NT2/D1 (cell line): ENCODE results near the gene EXOC3L4.

Experiments
- DNase-seq: peaks from one replicate; pipeline ENCODE4 v3.0.0-alpha.2; 2011; ENCODE audit warnings: low read depth, low spot score
- H3K27me3 ChIP-seq: 2 replicates; pipeline ENCODE4 v1.6.0; 2011; ENCODE audit warnings: mild to moderate bottlenecking; ENCODE audit not compliant: insufficient read length, insufficient read depth
- H3K36me3 ChIP-seq: 2 replicates; pipeline ENCODE4 v1.6.1; 2011; ENCODE audit warnings: mild to moderate bottlenecking, low read length, mixed read lengths; ENCODE audit not compliant: insufficient read depth, insufficient read length
- H3K4me1 ChIP-seq: 2 replicates; pipeline ENCODE4 v1.5.1; 2011; ENCODE audit not compliant: insufficient read depth, insufficient read length
- H3K4me3 ChIP-seq: 2 replicates; pipeline ENCODE4 v1.5.1; 2011; ENCODE audit warnings: low read depth; ENCODE audit not compliant: insufficient read length
- H3K9ac ChIP-seq: 2 replicates; pipeline ENCODE4 v1.6.0; 2011; ENCODE audit warnings: low read depth; ENCODE audit not compliant: insufficient read length
- H3K9me3 ChIP-seq: 2 replicates; pipeline ENCODE4 v1.5.1; 2011; ENCODE audit warnings: mild to moderate bottlenecking, low read length; ENCODE audit not compliant: insufficient read depth
- SUZ12 ChIP-seq: IDR thresholded peaks from 2 replicates; pipeline ENCODE4 v1.6.1; 2011; ENCODE audit not compliant: insufficient read length, insufficient read depth; ENCODE audit errors: extremely low read depth
- YY1 ChIP-seq: IDR thresholded peaks from 2 replicates; pipeline ENCODE4 v1.6.1; 2011; ENCODE audit not compliant: insufficient read length, insufficient read depth
- ZNF274 ChIP-seq: IDR thresholded peaks from 2 replicates; pipeline ENCODE4 v1.6.1; 2011; ENCODE audit warnings: mild to moderate bottlenecking, low read depth, low read length

Gene EXOC3L4

GRCh38 chr14:103072595-103073366, 21.7 kb upstream of the EXOC3L4 start:
- Histone ChIP-seq H3K4me1 (peaks cover 26% of the 10 kb centered on the region), H3K4me3 (no peak overlapping the region), H3K9me3 (no peaks in the 10 kb centered on the region), H3K27me3 (peaks cover 2% of the 10 kb centered on the region), H3K36me3 (no peaks in the 10 kb centered on the region), H3K9ac (peak overlapping the region; percentile 10)
- TF ChIP-seq YY1 (no peak), ZNF274 (no peak), SUZ12 (no peak)
- no peak for DNase-seq

GRCh38 chr14:103073367-103073875, 21.1 kb upstream of the EXOC3L4 start:
- H3K4me1 ChIP-seq, result peaks cover 24% of the 10 kb centered on the region
- H3K4me3 ChIP-seq, result no peak overlapping the region
- H3K27me3 ChIP-seq, result peaks cover 2% of the 10 kb centered on the region
- H3K9ac ChIP-seq, result no peak overlapping the region
- no peaks in the 10 kb centered on the region for H3K36me3 ChIP-seq
- H3K9me3 ChIP-seq, result no peaks in the 10 kb centered on the region
- DNase-seq, result no peak
- TF ChIP-seq YY1 (no peak), ZNF274 (no peak), SUZ12 (no peak)

DNA sequence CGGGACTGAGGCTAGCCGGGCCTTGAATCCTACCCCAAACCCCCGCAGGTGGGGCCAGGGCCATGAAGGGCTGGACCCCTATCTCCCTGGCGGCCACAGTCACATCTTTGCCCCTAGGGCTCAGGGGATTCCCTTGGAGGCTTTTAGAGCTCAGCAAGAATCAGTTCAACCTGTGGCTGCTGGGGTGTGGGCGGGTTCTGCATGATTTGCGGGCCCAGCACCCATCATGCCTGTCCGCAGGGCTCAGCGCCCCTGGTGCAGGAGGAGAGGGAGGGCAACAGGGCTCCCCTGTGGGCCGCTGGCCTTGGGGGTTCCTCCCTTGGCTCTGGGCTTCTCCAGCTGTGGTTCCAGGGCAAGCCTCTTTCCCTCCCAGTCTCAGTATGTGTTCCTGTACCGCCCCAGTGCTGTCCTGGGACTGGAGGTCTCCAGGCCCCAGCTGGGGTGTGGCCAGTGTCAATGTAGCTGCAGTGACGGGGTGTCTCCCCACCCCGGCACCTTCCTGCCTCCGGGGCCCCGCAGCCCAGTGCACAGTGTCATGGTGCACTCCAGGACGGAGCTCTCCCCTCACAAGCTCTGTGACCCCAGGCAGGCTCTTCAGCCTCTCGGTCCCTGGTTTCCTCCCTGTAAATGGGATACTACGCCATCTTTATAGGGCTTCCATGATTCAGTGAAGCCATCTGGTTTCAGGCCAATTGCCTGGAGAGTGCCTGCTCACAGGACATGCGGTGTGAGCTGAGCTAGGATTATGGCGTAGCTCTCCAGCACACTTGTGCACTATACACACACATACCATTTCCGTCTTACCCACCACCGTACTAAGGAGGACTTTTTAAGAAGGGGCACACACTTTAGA, 20.4 kb upstream of the EXOC3L4 start:
- H3K36me3 ChIP-seq, result no peaks in the 10 kb centered on the region

GRCh38 chr14:103074729-103075367, 19.7 kb upstream of the EXOC3L4 start:
- DNase-seq, result no peak
- no peaks in the 10 kb centered on the region for H3K36me3 ChIP-seq
- peaks cover 2% of the 10 kb centered on the region for H3K27me3 ChIP-seq
- peaks cover 22% of the 10 kb centered on the region for H3K4me1 ChIP-seq
- TF ChIP-seq SUZ12 (no peak), YY1 (no peak), ZNF274 (no peak)
- peak overlapping the region; percentile 47 for H3K4me3 ChIP-seq
- H3K9ac ChIP-seq, result peak overlapping the region; percentile 50
- H3K9me3 ChIP-seq, result no peaks in the 10 kb centered on the region

More for the DNA sequence above, 20.4 kb upstream of the EXOC3L4 start:
- no peaks in the 10 kb centered on the region for H3K9me3 ChIP-seq
- H3K4me1 ChIP-seq, result peaks cover 22% of the 10 kb centered on the region
- no peak overlapping the region for H3K4me3 ChIP-seq
- peak overlapping the region; percentile 38 for H3K9ac ChIP-seq
- DNase-seq, result no peak
- TF ChIP-seq YY1 (no peak), ZNF274 (no peak), SUZ12 (no peak)
- peaks cover 2% of the 10 kb centered on the region for H3K27me3 ChIP-seq

GRCh38 chr14:103078420-103078749, 16.1 kb upstream of the EXOC3L4 start:
- Histone ChIP-seq H3K4me1 (peaks cover 4% of the 10 kb centered on the region), H3K9me3 (no peaks in the 10 kb centered on the region), H3K4me3 (no peak overlapping the region), H3K27me3 (peaks cover 19% of the 10 kb centered on the region), H3K9ac (no peak overlapping the region), H3K36me3 (no peaks in the 10 kb centered on the region)
- peak; percentile 52 for DNase-seq
- no peak for TF ChIP-seq ZNF274
- TF ChIP-seq YY1, result no peak
- no peak for TF ChIP-seq SUZ12

DNA sequence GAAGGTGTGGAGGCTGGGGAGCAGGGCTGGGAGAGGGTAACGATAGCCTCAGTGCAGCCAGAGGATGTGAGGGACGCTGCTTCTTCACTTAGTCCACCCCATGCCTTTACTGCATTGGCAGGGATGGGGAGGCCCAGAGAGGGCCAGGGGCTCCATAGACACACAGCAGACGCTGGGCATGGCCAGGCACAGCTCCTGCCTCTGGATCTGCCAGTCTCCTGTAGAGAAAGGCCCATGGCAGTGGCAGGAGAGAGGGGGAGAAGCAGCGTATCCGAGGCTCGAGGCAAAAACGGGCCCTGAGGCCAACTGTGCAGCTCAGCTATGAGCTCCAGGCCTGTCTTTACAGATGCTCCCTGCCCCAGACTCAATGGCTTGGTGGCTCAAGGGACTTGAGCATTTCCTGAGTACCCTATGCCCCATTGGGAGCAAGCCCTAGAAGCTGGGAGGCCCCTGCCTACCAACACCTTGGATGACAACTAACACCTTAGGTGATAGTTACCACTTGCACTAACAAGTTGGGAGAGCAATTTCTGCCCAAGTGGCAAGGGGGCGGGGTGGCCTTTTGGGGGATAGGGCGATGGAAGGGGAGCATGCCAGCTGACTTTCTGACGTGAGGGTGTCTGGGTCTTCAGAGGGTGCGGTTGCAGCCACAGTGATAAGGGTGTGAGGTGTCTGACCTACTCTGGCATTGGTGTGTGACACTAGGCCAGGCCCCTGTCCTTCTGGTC, 15.5 kb upstream of the EXOC3L4 start:
- H3K4me1 ChIP-seq, result peaks cover 4% of the 10 kb centered on the region
- no peak overlapping the region for H3K9ac ChIP-seq
- DNase-seq, result no peak
- no peaks in the 10 kb centered on the region for H3K9me3 ChIP-seq
- peaks cover 23% of the 10 kb centered on the region for H3K27me3 ChIP-seq
- no peaks in the 10 kb centered on the region for H3K36me3 ChIP-seq
- H3K4me3 ChIP-seq, result no peak overlapping the region
- TF ChIP-seq SUZ12, result no peak
- TF ChIP-seq ZNF274, result no peak
- TF ChIP-seq YY1, result no peak
